Activated CD4-positive, alpha-beta T cell treated with anti-CD3 and anti-CD28 coated beads for 1 hour (primary cell): ENCODE results near the gene ENTPD8.
"Not testable (repeated sequence)": the region's sequence is repeated elsewhere in the genome, so short reads cannot be mapped to it uniquely, and the experiment has no call there.

Experiments used
- DNase-seq: peaks from one replicate; pipeline ENCODE4 v3.0.0-alpha.2; 2020

The ENTPD8 gene

GRCh38 chr9:137390553-137391410 is 50.4 kb downstream of the ENTPD8 start:
- DNase-seq: no peak

DNA sequence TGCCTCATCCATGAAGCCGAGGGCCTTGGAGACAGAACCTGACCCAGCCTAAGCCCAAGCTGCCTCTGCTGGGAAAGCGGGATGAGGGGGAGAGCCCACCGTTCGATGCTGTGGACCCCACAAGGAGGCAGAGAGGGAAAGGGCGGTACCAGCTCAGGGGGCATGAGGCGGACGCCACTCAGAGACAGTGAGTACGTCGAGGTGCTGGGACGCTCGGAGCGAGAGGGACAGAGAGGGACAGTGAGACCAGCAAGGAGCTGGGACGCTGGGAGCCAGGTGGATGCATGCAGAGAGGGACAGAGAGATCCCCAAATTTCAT is 51.8 kb downstream of the ENTPD8 start:
- no peak for DNase-seq

DNA sequence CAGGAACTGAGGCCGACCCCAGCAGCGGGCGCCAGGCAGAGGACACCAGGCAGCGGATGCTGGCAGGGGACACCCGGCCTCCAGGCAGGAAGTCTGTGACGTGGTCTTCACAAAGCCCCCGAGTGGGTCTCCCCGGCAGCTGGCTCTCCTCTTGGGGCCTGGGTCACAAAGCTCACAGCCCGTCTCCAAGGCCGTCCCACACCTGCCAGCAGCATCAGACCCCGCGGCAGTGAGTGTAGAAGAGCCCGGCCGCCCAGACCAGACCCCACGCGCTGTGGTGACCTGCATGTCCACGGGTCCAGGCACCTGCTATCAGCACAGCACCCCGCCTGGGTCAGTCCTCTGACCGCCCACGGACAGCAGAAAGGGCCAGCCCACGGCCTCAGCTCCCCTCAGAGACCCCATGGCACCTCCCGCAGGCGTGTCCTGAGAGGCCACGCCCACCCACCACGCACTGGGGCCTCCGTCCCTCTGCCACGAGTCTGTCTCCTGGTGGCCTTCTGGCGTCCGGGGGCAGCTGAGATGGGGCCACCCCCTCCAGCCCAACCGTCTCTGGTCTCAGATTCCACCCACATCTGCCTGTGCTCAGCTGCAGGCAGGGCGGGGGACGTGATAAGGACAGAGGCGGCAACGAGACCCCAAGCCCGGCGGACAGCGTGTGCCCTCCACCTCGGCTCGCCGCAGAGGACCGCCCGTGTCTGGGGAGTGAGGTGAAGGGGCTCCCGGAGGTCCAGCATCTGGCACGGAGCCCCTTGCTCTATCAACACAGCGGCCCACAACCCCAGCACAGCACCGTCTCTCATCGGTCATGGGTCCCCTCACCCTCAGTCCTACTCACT is 52.3 kb downstream of the ENTPD8 start:
- no peak for DNase-seq

GRCh38 chr9:137387891-137388560 is 53.1 kb downstream of the ENTPD8 start:
- no peak for DNase-seq

DNA sequence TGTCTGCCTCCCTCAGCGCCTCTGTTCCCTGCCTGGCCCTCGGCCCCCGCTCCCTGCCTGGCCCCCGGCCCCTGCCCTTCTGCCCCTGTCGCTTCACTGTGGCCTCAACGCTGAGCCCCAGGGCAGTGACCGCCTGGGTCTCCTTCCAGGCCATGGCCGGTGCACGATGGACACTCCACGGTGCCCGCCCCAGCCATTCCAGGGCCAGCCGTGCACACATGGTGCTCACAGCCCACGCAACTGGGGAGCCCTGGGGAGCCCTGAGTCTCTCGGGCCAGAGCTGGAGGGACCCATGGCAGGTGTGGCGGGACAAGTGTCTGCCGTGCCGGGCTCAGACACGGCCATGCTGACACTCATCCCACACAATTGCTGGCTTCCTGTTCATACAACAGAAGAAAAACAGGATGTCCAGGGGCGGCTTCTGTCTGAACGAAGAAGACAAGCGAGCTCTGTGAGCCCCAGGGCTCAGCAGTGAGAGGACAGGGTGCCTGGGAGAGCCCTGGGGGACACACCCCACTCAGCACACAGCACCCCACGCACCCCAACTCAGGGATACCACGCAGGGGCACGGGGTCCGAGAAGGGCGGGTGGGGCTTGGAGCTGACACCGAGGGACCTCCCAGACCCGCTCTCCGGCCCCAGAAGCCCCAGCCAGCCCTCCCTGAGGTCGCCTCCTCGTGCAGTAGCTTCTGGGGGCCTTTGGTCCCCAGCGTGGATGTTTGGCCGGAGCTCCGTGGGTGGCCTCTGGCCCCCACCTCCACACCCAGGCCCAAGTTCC is 53.9 kb downstream of the ENTPD8 start:
- DNase-seq: peak; percentile 23

GRCh38 chr9:137386507-137387113 is 54.5 kb downstream of the ENTPD8 start:
- not testable (repeated sequence) for DNase-seq

GRCh38 chr9:137385061-137385655 is 56.0 kb downstream of the ENTPD8 start:
- DNase-seq: no peak
